Heart left ventricle (tissue), 16 donors: ENCODE measurements around the gene ZBTB21. TPM values are rescaled to one million over a fixed set of nuclear protein-coding genes. Genes with fewer than 3 reads are reported as not detected.

ENCODE experiments used
- ATAC-seq, 4 donors: fragments of 200-7000 bp; cut with Tn5 transposase; one replicate each; pipeline ENCODE4 v1.9.1; 2020 to 2022; ENCODE audit warnings: moderate library complexity in 4 of 4, mild to moderate bottlenecking in 3 of 4, moderate number of reproducible peaks in 1 of 4
- DNase-seq, 5 donors: peaks; one replicate each; pipeline ENCODE4 v3.0.0-alpha.2; 2020
- H3K27ac ChIP-seq, 12 donors: fragments of 200-600 bp; sonication (generic) in 4 of 12; one replicate each; pipeline versions ENCODE4 v1.5.0 to v1.8.0; 2016 to 2022; ENCODE audit warnings: mild to moderate bottlenecking in 2 of 12
- H3K27me3 ChIP-seq, 9 donors: fragments of 200-600 bp; sonication (generic) in 2 of 9; one replicate each; pipeline versions ENCODE4 v1.5.1 to v1.8.0; 2016 to 2022; ENCODE audit warnings: mild to moderate bottlenecking in 3 of 9
- H3K36me3 ChIP-seq, 9 donors: fragments of 200-600 bp; sonication (generic) in 2 of 9; one replicate each; pipeline versions ENCODE4 v1.5.0 to v1.8.0; 2018 to 2022; ENCODE audit warnings: mild to moderate bottlenecking in 2 of 9
- H3K4me1 ChIP-seq, 12 donors: fragments of 200-600 bp; sonication (generic) in 4 of 12; one replicate each; pipeline versions ENCODE4 v1.5.0 to v1.8.0; 2016 to 2022; ENCODE audit warnings: mild to moderate bottlenecking in 3 of 12
- H3K4me3 ChIP-seq, 12 donors: fragments of 200-600 bp; sonication (generic) in 4 of 12; one replicate each; pipeline versions ENCODE4 v1.5.0 to v1.8.0; 2017 to 2022; ENCODE audit warnings: mild to moderate bottlenecking in 9 of 12, moderate library complexity in 4 of 12
- H3K9me3 ChIP-seq, 12 donors: fragments of 200-600 bp; sonication (generic) in 4 of 12; one replicate each; pipeline versions ENCODE4 v1.5.0 to v1.8.0; 2016 to 2022; ENCODE audit warnings: mild to moderate bottlenecking in 1 of 12
- POLR2A ChIP-seq, 2 donors: fragments of 450-650 bp; IDR thresholded peaks; one replicate each; pipeline ENCODE4 v1.6.1; 2017; ENCODE audit warnings: antibody characterized with exemption in 2 of 2, mild to moderate bottlenecking in 2 of 2, moderate library complexity in 2 of 2
- WGBS, 4 donors: extraction: QIAGEN DNeasy Blood & Tissue Kit in 2 of 4; methylation state at CpG; one replicate each; pipeline versions ENCODE4 v1.1.5 to v1.1.7; 2013 to 2018; 5-methylcytosine and 5-hydroxymethylcytosine counted together
- intact Hi-C, 10 donors: fragments of 100-400 bp; cut with DNase I; formaldehyde crosslinking; loops; one replicate each; pipeline versions ENCODE4 v1.11.1 to v1.14.2; 2022
- polyA plus RNA-seq, 2 donors: library from polyadenylated mRNA; stranded (reverse); fragments of 200-250 nt; gene quantifications; one replicate each; pipeline ENCODE4 v1.2.3, GENCODE V29; 2013
- total RNA-seq, 9 donors: library from RNA; depleted of rRNA in 2 of 9; stranded (reverse); fragments of >200 nt in 2 of 9; fragmentation: NEBNext Ultra II Directional in 3 of 9; extraction: Animal tissue kit (Norgen Biotek cat#: 25700) in 3 of 9; gene quantifications; one replicate each; pipeline versions ENCODE4 v1.1.0 to v1.2.4, GENCODE V29; 2016 to 2023
- TF ChIP-seq, protein P1 (sequence below), 12 donors: fragments of 200-600 bp; sonication (generic) in 4 of 12; IDR thresholded peaks; one replicate each; pipeline versions ENCODE4 v1.5.0 to v1.8.0; 2018 to 2022; ENCODE audit warnings: antibody characterized with exemption in 12 of 12, mild to moderate bottlenecking in 5 of 12
- donor health status: ischemic (EF 13 %, LVEDD 7.1; RV severe dilation, severe dysfunction).
- donor health status: healthy with polysubstance abuse.
- donor health status: DM: no; HTN: yes; CAD: no.
- donor health status: DM: no; HTN: no; CAD: no.
- donor health status: ischemic (EF 25% LVEDD 6.9; RV normal size, moderate dysfunction).
- donor health status: ischemic (EF 25% LVEDD 5.7; RV mildly dilated, moderate dysfunction).
- donor health status: healthy.
- donor health status: DM: yes; HTN: yes; CAD: no.
- donor health status: ischemic (EF 35%, LVEDD 5.7; RV mildly dilated, moderate dysfunction).
- donor health status: nonischemic (EF 11% LVEDD 7.7; RV severe dilation, severe dysfunction).
- donor health status: DM: yes; HTN: yes; CAD: no.
- donor health status: PGD.
- donor health status: ischemic (EF 29% LVEDD 5.4; RV normal size, mild dysfunction).
- donor health status: nonischemic (EF 23%, LVEDD 6.1; RV moderate dilation, normal function).

The ZBTB21 gene
- total and polyA plus RNA-seq, 11 donors, result 1.2 to 10.2 (median 6.1) TPM

DNA sequence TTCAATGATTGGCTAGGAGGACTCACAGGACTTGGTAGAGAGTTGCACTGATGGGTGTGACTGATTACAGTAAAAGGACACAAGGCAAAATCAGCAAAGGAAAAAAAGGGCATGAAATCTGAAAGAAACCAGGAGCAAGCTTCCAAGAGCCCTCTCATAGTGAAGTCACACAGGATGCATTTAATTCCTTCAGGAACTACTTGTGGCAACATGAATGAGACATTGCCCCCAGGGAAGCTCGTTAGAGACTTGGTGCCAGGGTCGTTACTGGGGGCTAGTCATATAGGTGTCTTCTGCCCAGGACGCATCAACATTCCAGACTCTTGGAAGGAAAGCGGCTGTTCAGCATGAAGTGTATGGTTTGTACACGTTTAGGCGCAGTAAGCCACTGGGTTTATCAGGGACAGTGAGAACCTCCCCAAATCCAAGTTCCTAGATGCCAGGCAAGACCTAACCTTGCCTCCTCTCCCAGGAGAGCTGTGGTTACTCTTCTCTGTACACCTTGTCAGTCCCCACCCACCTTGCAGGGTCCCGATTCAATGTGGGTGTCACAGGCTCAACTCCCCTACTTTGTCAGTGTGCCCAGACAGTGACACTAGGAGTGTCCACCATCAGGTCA, 30.3 kb downstream of the ZBTB21 start:
- H3K36me3 ChIP-seq, result no peaks in the 10 kb centered on the region
- ATAC-seq, result no peak
- H3K27ac ChIP-seq, result no peak overlapping the region
- H3K4me3 ChIP-seq, result no peak overlapping the region
- DNase-seq, result no peak
- H3K4me1 ChIP-seq, result peaks cover 0 to 1% (median 0%) of the 10 kb centered on the region in 12 donors
- intact Hi-C loops, result no loop called here
- 82 to 91% (median 88%) methylated on average over 7 of the region's 7 CpGs for WGBS, 4 donors
- no peak for TF ChIP-seq POLR2A (IDR thresholded peaks at IDR 0.05)
- TF ChIP-seq, protein P1, sequence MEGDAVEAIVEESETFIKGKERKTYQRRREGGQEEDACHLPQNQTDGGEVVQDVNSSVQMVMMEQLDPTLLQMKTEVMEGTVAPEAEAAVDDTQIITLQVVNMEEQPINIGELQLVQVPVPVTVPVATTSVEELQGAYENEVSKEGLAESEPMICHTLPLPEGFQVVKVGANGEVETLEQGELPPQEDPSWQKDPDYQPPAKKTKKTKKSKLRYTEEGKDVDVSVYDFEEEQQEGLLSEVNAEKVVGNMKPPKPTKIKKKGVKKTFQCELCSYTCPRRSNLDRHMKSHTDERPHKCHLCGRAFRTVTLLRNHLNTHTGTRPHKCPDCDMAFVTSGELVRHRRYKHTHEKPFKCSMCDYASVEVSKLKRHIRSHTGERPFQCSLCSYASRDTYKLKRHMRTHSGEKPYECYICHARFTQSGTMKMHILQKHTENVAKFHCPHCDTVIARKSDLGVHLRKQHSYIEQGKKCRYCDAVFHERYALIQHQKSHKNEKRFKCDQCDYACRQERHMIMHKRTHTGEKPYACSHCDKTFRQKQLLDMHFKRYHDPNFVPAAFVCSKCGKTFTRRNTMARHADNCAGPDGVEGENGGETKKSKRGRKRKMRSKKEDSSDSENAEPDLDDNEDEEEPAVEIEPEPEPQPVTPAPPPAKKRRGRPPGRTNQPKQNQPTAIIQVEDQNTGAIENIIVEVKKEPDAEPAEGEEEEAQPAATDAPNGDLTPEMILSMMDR (IDR thresholded peaks at IDR 0.05), result no peak
- H3K9me3 ChIP-seq, result peaks cover 0 to 20% (median 3%) of the 10 kb centered on the region in 12 donors
- H3K27me3 ChIP-seq, result no peaks in the 10 kb centered on the region

DNA sequence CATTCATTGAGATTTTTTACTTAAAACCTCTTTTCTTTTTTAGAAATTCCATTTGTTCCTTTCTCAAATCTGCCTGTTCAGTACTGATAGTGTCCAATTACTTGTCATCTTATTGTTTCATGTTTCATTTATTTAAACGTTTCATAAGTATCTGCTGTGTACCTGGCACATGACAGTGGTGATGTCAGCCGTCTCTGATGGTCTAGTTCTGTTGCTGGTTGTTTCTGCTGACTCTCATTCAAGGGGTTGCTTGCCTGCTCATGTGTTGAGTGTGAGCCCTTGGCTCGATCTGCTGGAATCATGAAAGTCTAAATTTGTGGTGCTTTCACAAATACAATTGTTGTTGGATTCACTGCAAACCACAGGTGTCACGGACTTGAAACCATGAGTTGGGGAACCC, 30.8 kb downstream of the ZBTB21 start:
- H3K36me3 ChIP-seq, result no peaks in the 10 kb centered on the region
- intact Hi-C loops, result no loop called here
- no peak overlapping the region for H3K4me3 ChIP-seq
- H3K27me3 ChIP-seq, result no peaks in the 10 kb centered on the region
- peaks cover 0 to 6% (median 3%) of the 10 kb centered on the region in 12 donors for H3K4me1 ChIP-seq
- DNase-seq (no peak), ATAC-seq (no peak)
- peaks cover 0 to 20% (median 3%) of the 10 kb centered on the region in 12 donors for H3K9me3 ChIP-seq
- TF ChIP-seq, protein P1 (IDR thresholded peaks at IDR 0.05), result no peak
- no peak for TF ChIP-seq POLR2A (IDR thresholded peaks at IDR 0.05)
- H3K27ac ChIP-seq, result no peak overlapping the region
- 62 to 89% (median 74%) methylated on average over 4 of the region's 4 CpGs for WGBS, 4 donors

DNA sequence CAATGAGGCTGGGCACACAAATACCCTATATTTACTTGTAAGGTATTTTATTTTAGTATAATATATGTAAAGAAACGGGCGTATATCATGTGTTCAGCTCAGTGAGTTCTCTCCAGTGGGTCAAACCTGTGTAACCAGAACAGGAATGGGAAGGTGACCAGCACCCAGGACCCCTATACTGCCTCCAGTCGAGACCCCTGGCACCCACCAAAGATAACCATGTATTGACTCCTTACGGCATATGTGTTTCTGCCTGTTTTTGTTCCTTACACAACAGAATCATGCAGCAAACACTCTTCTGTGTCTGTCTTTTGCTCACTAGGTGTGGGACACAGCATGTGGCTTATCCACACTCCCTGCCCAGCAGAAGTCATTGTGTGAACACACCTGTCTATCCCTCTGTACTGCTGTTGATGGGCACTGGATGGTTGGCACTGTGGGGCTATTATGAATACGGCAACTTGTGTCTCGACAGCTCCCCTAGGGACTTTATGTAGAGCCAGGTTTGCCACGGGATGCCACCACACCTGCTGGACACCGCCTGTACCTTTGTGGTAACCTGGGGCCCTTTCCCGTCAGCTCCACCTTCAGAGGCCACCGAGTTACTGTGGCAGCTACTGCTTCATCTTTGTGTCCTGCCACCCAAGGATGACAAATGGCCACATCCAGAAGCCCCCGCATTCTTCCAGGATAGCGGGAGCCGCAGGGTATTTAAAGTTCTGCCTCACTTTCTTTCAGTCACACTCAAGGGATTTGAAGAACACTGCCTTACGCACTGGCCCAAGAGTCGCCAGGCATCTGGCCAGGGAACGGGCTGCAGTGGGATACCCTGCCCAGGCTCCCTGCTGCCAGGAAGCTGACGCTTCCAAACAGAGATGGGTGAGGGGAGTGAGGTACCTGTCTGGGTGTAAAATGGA, 32.9 kb downstream of the ZBTB21 start:
- ATAC-seq (no peak), DNase-seq (no peak)
- TF ChIP-seq POLR2A (IDR thresholded peaks at IDR 0.05), result no peak
- TF ChIP-seq, protein P1 (IDR thresholded peaks at IDR 0.05), result no peak
- Histone ChIP-seq H3K27ac (no peak overlapping the region), H3K9me3 (peaks cover 0 to 10% (median 3%) of the 10 kb centered on the region in 12 donors), H3K27me3 (no peaks in the 10 kb centered on the region), H3K4me1 (peaks cover 0 to 14% (median 9%) of the 10 kb centered on the region in 12 donors), H3K36me3 (no peaks in the 10 kb centered on the region), H3K4me3 (no peak overlapping the region)
- intact Hi-C loops, result no loop called here
- WGBS, 4 donors, result 88 to 95% (median 89%) methylated on average over 17 of the region's 17 CpGs

DNA sequence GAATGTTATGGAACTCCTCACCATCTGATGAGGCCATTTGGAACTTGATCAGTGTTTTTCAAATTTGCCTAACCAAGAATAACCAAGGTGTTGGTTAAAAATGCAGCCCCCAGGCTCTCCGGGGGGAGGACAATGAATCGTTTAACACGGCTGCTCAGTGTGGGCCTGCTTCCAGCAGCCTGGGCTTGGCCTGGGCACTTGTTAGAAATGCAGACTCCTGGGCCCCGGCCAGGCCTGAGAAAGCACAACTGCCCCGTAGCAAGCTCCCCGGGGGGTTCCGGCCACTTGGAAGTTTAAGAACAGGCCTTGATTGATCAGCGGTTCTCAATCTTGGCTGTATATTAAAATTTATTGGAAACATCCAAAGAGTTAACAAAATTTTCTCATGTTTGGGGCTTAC, 33.5 kb downstream of the ZBTB21 start:
- no peak for ATAC-seq

More for the DNA sequence above, 33.5 kb downstream of the ZBTB21 start:
- intact Hi-C loops, result no loop called here
- Histone ChIP-seq H3K27ac (no peak overlapping the region), H3K9me3 (peaks cover 0 to 10% (median 3%) of the 10 kb centered on the region in 12 donors), H3K4me1 (peaks cover 0 to 14% (median 9%) of the 10 kb centered on the region in 12 donors), H3K4me3 (no peak overlapping the region), H3K36me3 (no peaks in the 10 kb centered on the region), H3K27me3 (no peaks in the 10 kb centered on the region)
- TF ChIP-seq, protein P1 (IDR thresholded peaks at IDR 0.05), result no peak
- no peak for TF ChIP-seq POLR2A (IDR thresholded peaks at IDR 0.05)
- peak in 1 of 5 donors; percentile 26 for DNase-seq
- WGBS, 4 donors, result 74 to 91% (median 89%) methylated on average over 8 of the region's 8 CpGs
